Gastroesophageal sphincter (tissue), 4 donors: Measurements from ENCODE around the gene TMEM43. TPM values are rescaled to one million over a fixed set of nuclear protein-coding genes. Genes with fewer than 3 reads are reported as not detected.

ENCODE experiments used
- ATAC-seq: fragments of 150-250 bp; one replicate; pipeline ENCODE4 v1.9.1; 2016; ENCODE audit warnings: mild to moderate bottlenecking, moderate library complexity
- H3K27ac ChIP-seq, 4 donors: fragments of 200-600 bp; sonication (generic) in 3 of 4; 1 replicate in 3 of 4; 2 replicates in 1 of 4; pipeline ENCODE4 v1.5.1; 2016 to 2019
- H3K27me3 ChIP-seq: fragments of 200-600 bp; sonication (generic); one replicate; pipeline ENCODE4 v1.5.1; 2019
- H3K36me3 ChIP-seq, 2 donors: fragments of 200-600 bp; sonication (generic); one replicate each; pipeline ENCODE4 v1.5.1; 2019; ENCODE audit warnings: control low read depth in 1 of 2
- H3K4me1 ChIP-seq, 3 donors: fragments of 200-600 bp; sonication (generic); 1 replicate in 2 of 3; 2 replicates in 1 of 3; pipeline ENCODE4 v1.5.1; 2016 to 2019; ENCODE audit warnings: control low read depth in 2 of 3
- H3K4me3 ChIP-seq, 2 donors: fragments of 200-600 bp; sonication (generic); one replicate each; pipeline ENCODE4 v1.5.1; 2019; ENCODE audit warnings: mild to moderate bottlenecking in 1 of 2, moderate library complexity in 1 of 2
- H3K9me3 ChIP-seq, 3 donors: fragments of 200-600 bp; sonication (generic); one replicate each; pipeline ENCODE4 v1.5.1; 2017 to 2019; ENCODE audit warnings: control low read depth in 2 of 3
- CTCF ChIP-seq, 4 experiments: fragments of 200-600 bp in 2 of 4; fragments of 450-650 bp in 2 of 4; sonication (generic) in 1 of 4; IDR thresholded peaks; one replicate each; pipeline ENCODE4 v1.5.1; 2017 to 2019; ENCODE audit warnings: antibody characterized with exemption in 4 of 4, mild to moderate bottlenecking in 2 of 4, moderate library complexity in 2 of 4
- EP300 ChIP-seq: sonication (generic); formaldehyde crosslinking; IDR thresholded peaks from one replicate; pipeline ENCODE4 v1.6.1; 2017; ENCODE audit warnings: antibody characterized with exemption, mild to moderate bottlenecking
- POLR2A ChIP-seq, 2 donors: fragments of 450-650 bp; IDR thresholded peaks; one replicate each; pipeline ENCODE4 v1.6.1; 2017; ENCODE audit warnings: antibody characterized with exemption in 2 of 2, mild to moderate bottlenecking in 2 of 2, moderate library complexity in 1 of 2
- POLR2AphosphoS5 ChIP-seq: sonication (generic); formaldehyde crosslinking; IDR thresholded peaks from one replicate; pipeline ENCODE4 v1.6.1; 2017; ENCODE audit warnings: antibody characterized with exemption
- WGBS, 2 donors: methylation state at CpG; one replicate each; pipeline ENCODE4 v1.1.5; 2018; ENCODE audit warnings: low coverage in 1 of 2; 5-methylcytosine and 5-hydroxymethylcytosine counted together
- total RNA-seq, 4 donors: library from RNA; depleted of rRNA; stranded (reverse); fragments of >200 nt; gene quantifications; one replicate each; pipeline ENCODE4 v1.1.0, GENCODE V29; 2016

TMEM43 gene
- total RNA-seq, 4 donors from 2014 or later, result 115 to 227 (median 183) TPM

- H3K9me3 ChIP-seq, result no peaks in the 10 kb centered on the region
- H3K4me1 ChIP-seq, result peaks cover 9 to 66% (median 31%) of the 10 kb centered on the region in 3 donors
- no peak overlapping the region for H3K4me3 ChIP-seq
- H3K27ac ChIP-seq, result peak overlapping the region in 3 of 4 donors; percentile 86 to 93 (median 88)
- no peak for TF ChIP-seq POLR2A (IDR thresholded peaks at IDR 0.05)
- TF ChIP-seq POLR2AphosphoS5, result no peak
- no peak for TF ChIP-seq EP300
- no peak for TF ChIP-seq CTCF (IDR thresholded peaks at IDR 0.05)
- H3K36me3 ChIP-seq, result peaks cover 0 to 70% of the 10 kb centered on the region in 2 donors
- no peaks in the 10 kb centered on the region for H3K27me3 ChIP-seq
- WGBS, 2 donors, result 64 to 67% methylated on average over 1 to 2 of the region's 10 CpGs
- ATAC-seq, result no peak
Observed at GRCh38 chr3:14146381-14147065, 21.7 kb downstream of the TMEM43 start.

DNA sequence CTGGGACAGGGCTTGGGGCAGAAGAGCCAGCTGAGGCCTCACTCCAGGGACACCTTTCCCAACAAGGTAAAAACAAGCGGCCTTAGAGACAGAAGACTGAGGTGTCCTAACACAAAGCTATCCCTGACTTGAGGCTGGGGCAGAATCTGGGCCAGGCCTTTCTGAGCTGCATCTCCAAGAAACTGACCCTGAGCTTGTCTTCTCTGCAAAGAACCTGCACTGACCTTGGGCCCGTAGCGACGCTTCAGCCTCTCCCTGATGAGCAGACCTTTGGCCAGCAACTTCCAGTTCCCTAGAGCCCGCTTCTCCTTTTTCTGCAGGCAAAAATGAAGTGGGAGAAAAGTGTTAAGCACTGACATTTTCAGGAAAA, 22.2 kb downstream of the TMEM43 start:
- Histone ChIP-seq H3K27ac (peak overlapping the region in 3 of 4 donors; percentile 86 to 93 (median 88)), H3K36me3 (peaks cover 0 to 70% of the 10 kb centered on the region in 2 donors), H3K4me3 (no peak overlapping the region), H3K4me1 (peaks cover 9 to 61% (median 31%) of the 10 kb centered on the region in 3 donors), H3K9me3 (no peaks in the 10 kb centered on the region), H3K27me3 (no peaks in the 10 kb centered on the region)
- 91 to 93% methylated on average over 4 of the region's 5 CpGs for WGBS, 2 donors
- no peak for ATAC-seq
- TF ChIP-seq CTCF (IDR thresholded peaks at IDR 0.05) (no peak), EP300 (no peak), POLR2AphosphoS5 (no peak), POLR2A (IDR thresholded peaks at IDR 0.05) (no peak)

DNA sequence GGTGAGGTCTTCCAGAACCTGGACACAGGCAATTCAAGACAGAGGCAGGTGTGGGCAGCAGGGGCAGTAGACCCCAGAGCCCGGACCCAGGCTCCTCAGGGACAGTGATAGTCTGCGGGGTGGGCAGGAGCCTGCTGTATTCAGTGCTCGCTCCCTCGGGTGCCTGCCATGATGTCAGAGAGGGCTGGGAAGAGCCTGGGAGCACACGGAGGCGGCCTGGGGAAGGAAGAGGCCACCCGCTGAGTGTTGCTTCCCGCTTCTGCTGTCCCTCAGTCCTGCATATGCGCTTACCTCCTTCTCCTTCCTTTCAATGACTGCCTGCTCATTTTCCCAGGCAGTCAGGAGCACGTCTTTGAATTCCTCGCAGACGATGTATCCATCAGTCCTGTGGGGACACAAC, 22.8 kb downstream of the TMEM43 start:
- H3K4me1 ChIP-seq, result peaks cover 9 to 55% (median 31%) of the 10 kb centered on the region in 3 donors
- ATAC-seq, result no peak
- H3K27ac ChIP-seq, result peak overlapping the region in 3 of 4 donors; percentile 86 to 93 (median 88)
- TF ChIP-seq POLR2AphosphoS5, result no peak
- TF ChIP-seq CTCF (IDR thresholded peaks at IDR 0.05), result no peak
- no peak for TF ChIP-seq POLR2A (IDR thresholded peaks at IDR 0.05)
- no peak for TF ChIP-seq EP300
- H3K9me3 ChIP-seq, result no peaks in the 10 kb centered on the region
- H3K4me3 ChIP-seq, result no peak overlapping the region
- H3K36me3 ChIP-seq, result peaks cover 0 to 71% of the 10 kb centered on the region in 2 donors
- WGBS, 2 donors, result 78% methylated on average over 10 of the region's 12 CpGs; no CpG with 5 or more reads in 1 of the 2 donors
- no peaks in the 10 kb centered on the region for H3K27me3 ChIP-seq

DNA sequence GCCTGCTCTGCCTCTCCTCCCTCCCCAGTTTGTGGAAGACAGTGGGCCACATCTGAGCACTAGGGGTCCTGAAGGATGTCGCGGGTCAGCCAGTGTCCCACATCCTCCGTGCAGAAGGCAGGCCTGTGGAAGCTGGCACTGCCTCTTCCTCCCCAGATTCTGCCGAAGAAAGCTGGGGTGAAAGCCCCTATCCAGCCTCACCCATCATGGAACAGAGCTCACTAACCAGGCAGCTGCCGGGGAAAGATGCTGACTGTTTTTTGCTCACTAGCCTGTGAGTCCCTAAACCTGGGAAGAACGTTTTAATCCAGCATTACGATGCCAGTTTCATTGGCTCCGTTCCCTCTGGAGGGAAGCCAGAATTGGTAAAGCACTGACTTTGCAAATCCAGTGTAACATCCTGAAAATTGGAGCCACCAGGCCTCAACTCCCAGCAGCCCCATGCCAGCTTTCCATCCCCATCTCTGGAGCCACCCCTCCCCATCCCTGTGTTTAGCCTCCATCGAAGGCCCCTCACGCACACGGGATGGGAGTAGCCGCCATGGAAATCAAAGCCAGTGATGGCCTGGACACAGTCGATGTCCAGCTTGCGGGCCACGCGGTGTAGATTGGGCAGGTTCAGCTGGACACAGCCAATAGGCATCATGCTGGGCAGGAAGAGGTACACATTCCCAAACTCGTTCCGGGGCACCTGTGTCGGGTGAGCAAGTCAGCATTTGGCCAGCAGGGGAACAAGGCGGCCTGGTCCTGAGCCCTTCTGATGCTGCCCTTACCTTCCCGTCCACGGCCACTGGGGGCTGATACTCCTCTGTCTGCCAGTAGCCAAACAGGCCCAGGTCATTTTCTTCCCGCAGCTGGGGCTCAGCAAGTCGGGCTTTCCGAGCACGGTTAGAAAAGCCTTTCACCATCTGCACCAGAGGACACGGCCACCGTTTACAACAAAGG, 23.5 kb downstream of the TMEM43 start:
- H3K4me3 ChIP-seq, result no peak overlapping the region
- no peak for ATAC-seq
- H3K36me3 ChIP-seq, result peaks cover 0 to 78% of the 10 kb centered on the region in 2 donors
- no peaks in the 10 kb centered on the region for H3K9me3 ChIP-seq
- H3K4me1 ChIP-seq, result peaks cover 9 to 48% (median 24%) of the 10 kb centered on the region in 3 donors
- 78 to 81% methylated on average over 8 to 14 of the region's 28 CpGs for WGBS, 2 donors
- no peaks in the 10 kb centered on the region for H3K27me3 ChIP-seq
- TF ChIP-seq POLR2AphosphoS5 (peak; percentile 27), CTCF (IDR thresholded peaks at IDR 0.05) (no peak)
- H3K27ac ChIP-seq, result peak overlapping the region in 3 of 4 donors; percentile 86 to 93 (median 88)
